Upper lobe of right lung (tissue), 1 donor: ENCODE measurements around the gene MRPL32. TPM values are rescaled to one million over a fixed set of nuclear protein-coding genes. Genes with fewer than 3 reads are reported as not detected.

ENCODE experiments used
- ATAC-seq: fragments of 200-7000 bp; cut with Tn5 transposase; one replicate; pipeline ENCODE4 v1.9.1; 2020; ENCODE audit warnings: mild to moderate bottlenecking, moderate library complexity
- DNase-seq: peaks from one replicate; pipeline ENCODE4 v3.0.0-alpha.2; 2020
- H3K27ac ChIP-seq: fragments of 200-600 bp; one replicate; pipeline ENCODE4 v1.8.0; 2022
- H3K27me3 ChIP-seq: fragments of 200-600 bp; one replicate; pipeline ENCODE4 v1.8.0; 2022; ENCODE audit warnings: mild to moderate bottlenecking
- H3K36me3 ChIP-seq: fragments of 200-600 bp; one replicate; pipeline ENCODE4 v1.8.0; 2022
- H3K4me1 ChIP-seq: fragments of 200-600 bp; one replicate; pipeline ENCODE4 v1.8.0; 2022
- H3K4me3 ChIP-seq: fragments of 200-600 bp; one replicate; pipeline ENCODE4 v1.8.0; 2022; ENCODE audit warnings: mild to moderate bottlenecking
- H3K9me3 ChIP-seq: fragments of 200-600 bp; one replicate; pipeline ENCODE4 v1.8.0; 2022
- intact Hi-C: fragments of 100-400 bp; cut with DNase I; formaldehyde crosslinking; loops from one replicate; pipeline ENCODE4 v1.11.0; 2022
- total RNA-seq: library from RNA; stranded (reverse); fragmentation: NEBNext Ultra II Directional; extraction: Animal tissue kit (Norgen Biotek cat#: 25700); gene quantifications from one replicate; pipeline ENCODE4 v1.2.1, GENCODE V29; 2021
- TF ChIP-seq, protein P1 (sequence below): fragments of 200-600 bp; IDR thresholded peaks from one replicate; pipeline ENCODE4 v1.8.0; 2022; ENCODE audit warnings: antibody characterized with exemption
- donor health status: DM: no; HTN: yes; CAD: no; lungs with severe emphysema.

The MRPL32 gene
- total RNA-seq, 1 donor from 2014 or later = 44.8 TPM

DNA sequence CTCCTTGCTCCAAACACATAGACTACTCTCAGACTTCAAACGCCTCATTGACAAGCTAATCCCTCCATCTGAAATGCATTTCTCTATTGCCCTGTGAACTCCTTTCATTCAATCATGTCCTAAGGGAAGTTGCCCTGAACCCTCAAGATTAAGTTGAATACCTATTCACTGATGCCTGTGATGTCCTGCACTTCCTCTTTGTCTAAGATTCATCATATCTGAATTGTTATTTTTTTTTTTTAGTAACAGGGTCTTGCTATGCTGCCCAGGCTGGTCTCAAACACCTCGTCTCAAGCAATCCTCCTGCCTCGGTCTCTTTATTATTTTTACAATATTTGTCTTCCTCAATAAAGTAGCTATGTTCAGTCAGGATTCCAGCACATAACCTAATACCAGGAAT, 3.4 kb upstream of the MRPL32 start:
- TF ChIP-seq, protein P1, sequence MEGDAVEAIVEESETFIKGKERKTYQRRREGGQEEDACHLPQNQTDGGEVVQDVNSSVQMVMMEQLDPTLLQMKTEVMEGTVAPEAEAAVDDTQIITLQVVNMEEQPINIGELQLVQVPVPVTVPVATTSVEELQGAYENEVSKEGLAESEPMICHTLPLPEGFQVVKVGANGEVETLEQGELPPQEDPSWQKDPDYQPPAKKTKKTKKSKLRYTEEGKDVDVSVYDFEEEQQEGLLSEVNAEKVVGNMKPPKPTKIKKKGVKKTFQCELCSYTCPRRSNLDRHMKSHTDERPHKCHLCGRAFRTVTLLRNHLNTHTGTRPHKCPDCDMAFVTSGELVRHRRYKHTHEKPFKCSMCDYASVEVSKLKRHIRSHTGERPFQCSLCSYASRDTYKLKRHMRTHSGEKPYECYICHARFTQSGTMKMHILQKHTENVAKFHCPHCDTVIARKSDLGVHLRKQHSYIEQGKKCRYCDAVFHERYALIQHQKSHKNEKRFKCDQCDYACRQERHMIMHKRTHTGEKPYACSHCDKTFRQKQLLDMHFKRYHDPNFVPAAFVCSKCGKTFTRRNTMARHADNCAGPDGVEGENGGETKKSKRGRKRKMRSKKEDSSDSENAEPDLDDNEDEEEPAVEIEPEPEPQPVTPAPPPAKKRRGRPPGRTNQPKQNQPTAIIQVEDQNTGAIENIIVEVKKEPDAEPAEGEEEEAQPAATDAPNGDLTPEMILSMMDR = no peak
- peaks cover 35% of the 10 kb centered on the region for H3K4me1 ChIP-seq
- intact Hi-C loops = no loop called here
- no peaks in the 10 kb centered on the region for H3K9me3 ChIP-seq
- DNase-seq = no peak
- H3K4me3 ChIP-seq = no peak overlapping the region
- no peaks in the 10 kb centered on the region for H3K27me3 ChIP-seq
- no peak overlapping the region for H3K27ac ChIP-seq
- ATAC-seq = no peak
- peaks cover 36% of the 10 kb centered on the region for H3K36me3 ChIP-seq

DNA sequence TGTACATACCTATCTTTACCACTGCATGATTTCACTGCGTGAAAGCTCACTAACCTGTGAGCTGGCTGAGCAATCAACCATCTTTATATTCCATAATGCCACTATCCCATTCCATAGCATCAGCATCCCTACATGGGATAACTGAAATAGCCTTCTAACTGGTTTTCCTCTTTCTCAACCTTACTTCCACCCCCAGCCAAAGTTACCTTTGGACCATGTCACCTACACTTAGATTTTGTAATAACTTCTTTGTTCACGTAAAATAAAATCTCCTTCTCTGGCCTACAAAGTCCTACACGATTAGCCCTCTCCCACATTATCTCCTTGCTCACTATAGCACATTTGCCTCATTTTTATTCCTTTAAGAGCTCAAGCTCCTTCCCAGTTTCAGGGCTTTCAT, 2.7 kb upstream of the MRPL32 start:
- intact Hi-C loops = no loop called here
- no peak overlapping the region for H3K4me3 ChIP-seq
- ATAC-seq = no peak
- H3K27ac ChIP-seq = no peak overlapping the region
- DNase-seq = no peak
- H3K9me3 ChIP-seq = no peaks in the 10 kb centered on the region
- H3K4me1 ChIP-seq = peaks cover 36% of the 10 kb centered on the region
- peaks cover 29% of the 10 kb centered on the region for H3K36me3 ChIP-seq
- no peaks in the 10 kb centered on the region for H3K27me3 ChIP-seq
- TF ChIP-seq, protein P1 = no peak

GRCh38 chr7:42930889-42931288, 1.3 kb upstream of the MRPL32 start:
- Histone ChIP-seq H3K9me3 (no peaks in the 10 kb centered on the region), H3K36me3 (peaks cover 26% of the 10 kb centered on the region), H3K4me3 (peak overlapping the region; percentile 92), H3K4me1 (peaks cover 36% of the 10 kb centered on the region), H3K27ac (no peak overlapping the region), H3K27me3 (no peaks in the 10 kb centered on the region)
- no peak for ATAC-seq
- TF ChIP-seq, protein P1 = no peak
- intact Hi-C loops = no loop called here
- DNase-seq = no peak

DNA sequence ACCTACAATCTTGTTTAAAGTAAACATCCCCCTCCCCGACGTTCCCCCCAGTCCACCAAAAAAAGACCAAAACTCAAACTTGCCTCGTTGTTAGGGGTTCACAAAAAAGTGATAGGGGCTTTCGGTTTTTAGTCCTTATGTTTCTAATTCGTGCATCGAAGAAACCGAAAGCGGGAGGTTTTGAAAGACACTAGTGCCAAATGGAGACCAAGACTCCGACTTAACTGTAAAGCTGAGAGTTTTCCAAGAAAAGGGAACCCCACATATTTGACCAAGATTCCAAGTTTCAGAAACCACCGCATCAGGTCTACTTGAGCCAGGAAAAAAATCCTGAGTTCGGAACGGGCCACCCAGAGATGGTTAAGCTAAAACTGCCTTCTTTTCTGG, 736 bp upstream of the MRPL32 start:
- Histone ChIP-seq H3K4me1 (peaks cover 36% of the 10 kb centered on the region), H3K27me3 (no peaks in the 10 kb centered on the region), H3K27ac (peak overlapping the region; percentile 85), H3K36me3 (peaks cover 26% of the 10 kb centered on the region), H3K9me3 (no peaks in the 10 kb centered on the region), H3K4me3 (peak overlapping the region; percentile 92)
- ATAC-seq (no peak), DNase-seq (no peak)
- intact Hi-C loops = no loop called here
- TF ChIP-seq, protein P1 = no peak

GRCh38 chr7:42932811-42933591, 825 bp downstream of the MRPL32 start:
- Histone ChIP-seq H3K27me3 (no peaks in the 10 kb centered on the region), H3K9me3 (no peaks in the 10 kb centered on the region), H3K36me3 (peaks cover 30% of the 10 kb centered on the region), H3K4me1 (peaks cover 33% of the 10 kb centered on the region), H3K27ac (peak overlapping the region; percentile 85), H3K4me3 (peak overlapping the region; percentile 92)
- DNase-seq (no peak), ATAC-seq (no peak)
- intact Hi-C loops = no loop called here
- TF ChIP-seq, protein P1 = no peak
